Sigmoid colon (tissue), 3 donors: Measurements from ENCODE around the gene NUPR2.

ENCODE experiments used
- POLR2A ChIP-seq, 2 donors: fragments of 450-650 bp; IDR thresholded peaks; one replicate each; pipeline ENCODE4 v1.6.1; 2016; ENCODE audit warnings: antibody characterized with exemption in 2 of 2, mild to moderate bottlenecking in 2 of 2, moderate library complexity in 2 of 2
- TF ChIP-seq, protein P1 (sequence below), 4 experiments: fragments of 450-650 bp in 3 of 4; fragments of 200-600 bp in 1 of 4; IDR thresholded peaks; one replicate each; pipeline ENCODE4 v1.5.1; 2016 to 2019; ENCODE audit warnings: antibody characterized with exemption in 4 of 4, mild to moderate bottlenecking in 3 of 4, moderate library complexity in 2 of 4

GRCh38 chr7:56092789-56093531 is 23.3 kb downstream of the NUPR2 start, which contains the start of gene PHKG1:
- TF ChIP-seq, protein P1, sequence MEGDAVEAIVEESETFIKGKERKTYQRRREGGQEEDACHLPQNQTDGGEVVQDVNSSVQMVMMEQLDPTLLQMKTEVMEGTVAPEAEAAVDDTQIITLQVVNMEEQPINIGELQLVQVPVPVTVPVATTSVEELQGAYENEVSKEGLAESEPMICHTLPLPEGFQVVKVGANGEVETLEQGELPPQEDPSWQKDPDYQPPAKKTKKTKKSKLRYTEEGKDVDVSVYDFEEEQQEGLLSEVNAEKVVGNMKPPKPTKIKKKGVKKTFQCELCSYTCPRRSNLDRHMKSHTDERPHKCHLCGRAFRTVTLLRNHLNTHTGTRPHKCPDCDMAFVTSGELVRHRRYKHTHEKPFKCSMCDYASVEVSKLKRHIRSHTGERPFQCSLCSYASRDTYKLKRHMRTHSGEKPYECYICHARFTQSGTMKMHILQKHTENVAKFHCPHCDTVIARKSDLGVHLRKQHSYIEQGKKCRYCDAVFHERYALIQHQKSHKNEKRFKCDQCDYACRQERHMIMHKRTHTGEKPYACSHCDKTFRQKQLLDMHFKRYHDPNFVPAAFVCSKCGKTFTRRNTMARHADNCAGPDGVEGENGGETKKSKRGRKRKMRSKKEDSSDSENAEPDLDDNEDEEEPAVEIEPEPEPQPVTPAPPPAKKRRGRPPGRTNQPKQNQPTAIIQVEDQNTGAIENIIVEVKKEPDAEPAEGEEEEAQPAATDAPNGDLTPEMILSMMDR (IDR thresholded peaks at IDR 0.05) = peak in 1 of 4 experiments; percentile 68
- no peak for TF ChIP-seq POLR2A (IDR thresholded peaks at IDR 0.05)
